Measurements from ENCODE around the gene GCK. TPM values are rescaled to one million over a fixed set of nuclear protein-coding genes. Genes with fewer than 3 reads are reported as not detected.

Gene GCK
- total RNA-seq, 1 experiment from 2014 or later = not detected

DNA sequence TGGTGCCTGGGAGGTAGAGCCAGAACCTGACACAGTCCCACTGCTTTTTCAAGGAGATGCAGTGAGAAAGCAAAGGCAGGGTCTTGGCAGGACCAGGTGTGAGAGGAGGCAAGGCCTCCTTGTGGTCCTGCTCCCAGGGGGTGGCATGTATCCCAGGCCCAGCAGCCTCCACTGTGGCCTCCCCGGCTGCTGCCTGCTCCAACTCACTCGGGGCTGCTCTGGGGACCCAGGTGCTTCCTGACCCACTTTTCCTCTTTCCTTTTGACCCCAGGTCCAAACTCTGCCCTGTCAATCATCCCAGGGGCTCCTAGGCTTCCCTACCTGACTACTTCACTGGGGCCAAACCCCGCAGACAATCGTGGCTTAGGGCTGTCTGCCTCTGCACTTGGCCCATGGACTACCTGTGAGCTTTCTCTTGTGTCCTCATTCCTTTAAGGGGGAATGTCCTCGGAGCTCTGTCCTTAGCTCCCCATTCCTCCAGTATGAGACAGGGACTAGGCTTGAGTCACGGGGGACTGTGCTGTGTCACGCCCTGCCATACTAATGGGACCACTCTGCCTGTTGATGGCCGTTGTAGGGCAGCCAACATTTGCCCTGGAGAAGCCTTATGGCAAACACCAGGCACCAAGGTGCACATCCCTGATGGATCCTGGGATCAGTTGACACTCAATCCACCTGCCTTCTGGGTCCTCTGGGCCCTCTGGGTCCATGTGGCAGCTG is 86.2 kb downstream of the GCK start:
- DNase-seq (ENCODE audit: unreplicated experiment) = no peak
- TF ChIP-seq, protein P1, sequence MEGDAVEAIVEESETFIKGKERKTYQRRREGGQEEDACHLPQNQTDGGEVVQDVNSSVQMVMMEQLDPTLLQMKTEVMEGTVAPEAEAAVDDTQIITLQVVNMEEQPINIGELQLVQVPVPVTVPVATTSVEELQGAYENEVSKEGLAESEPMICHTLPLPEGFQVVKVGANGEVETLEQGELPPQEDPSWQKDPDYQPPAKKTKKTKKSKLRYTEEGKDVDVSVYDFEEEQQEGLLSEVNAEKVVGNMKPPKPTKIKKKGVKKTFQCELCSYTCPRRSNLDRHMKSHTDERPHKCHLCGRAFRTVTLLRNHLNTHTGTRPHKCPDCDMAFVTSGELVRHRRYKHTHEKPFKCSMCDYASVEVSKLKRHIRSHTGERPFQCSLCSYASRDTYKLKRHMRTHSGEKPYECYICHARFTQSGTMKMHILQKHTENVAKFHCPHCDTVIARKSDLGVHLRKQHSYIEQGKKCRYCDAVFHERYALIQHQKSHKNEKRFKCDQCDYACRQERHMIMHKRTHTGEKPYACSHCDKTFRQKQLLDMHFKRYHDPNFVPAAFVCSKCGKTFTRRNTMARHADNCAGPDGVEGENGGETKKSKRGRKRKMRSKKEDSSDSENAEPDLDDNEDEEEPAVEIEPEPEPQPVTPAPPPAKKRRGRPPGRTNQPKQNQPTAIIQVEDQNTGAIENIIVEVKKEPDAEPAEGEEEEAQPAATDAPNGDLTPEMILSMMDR (IDR thresholded peaks at IDR 0.05; ENCODE audit: unreplicated experiment) = no peak
- intact Hi-C loops (cut with micrococcal nuclease) = no loop called here
- POLR2A ChIA-PET = interaction anchor here (1.1 to 1.6 kb wide), 2 partner anchors 59 to 100 kb away, joined by 5 to 6 read pairs; partner anchors contain the start of gene DBNL
- no peak overlapping the region for H3K4me3 Mint-ChIP-seq (ENCODE audit: unreplicated experiment)
- peaks cover 25% of the 10 kb centered on the region for H3K4me1 Mint-ChIP-seq (ENCODE audit: insufficient read depth, unreplicated experiment)
- no TSS peak for BruUV-seq (replicated peaks)
- no peaks in the 10 kb centered on the region for H3K9me3 Mint-ChIP-seq (ENCODE audit: unreplicated experiment)
- H3K27me3 Mint-ChIP-seq (ENCODE audit: insufficient read depth, unreplicated experiment) = no peaks in the 10 kb centered on the region
- H3K36me3 Mint-ChIP-seq (ENCODE audit: insufficient read depth, unreplicated experiment) = no peaks in the 10 kb centered on the region
- no peak overlapping the region for H3K27ac Mint-ChIP-seq (ENCODE audit: low read depth, unreplicated experiment)
- CTCF ChIA-PET = interaction anchor here (0.7 kb wide), 1 partner anchor 427 kb away, joined by 3 read pairs; no protein-coding TSS in a partner anchor

DNA sequence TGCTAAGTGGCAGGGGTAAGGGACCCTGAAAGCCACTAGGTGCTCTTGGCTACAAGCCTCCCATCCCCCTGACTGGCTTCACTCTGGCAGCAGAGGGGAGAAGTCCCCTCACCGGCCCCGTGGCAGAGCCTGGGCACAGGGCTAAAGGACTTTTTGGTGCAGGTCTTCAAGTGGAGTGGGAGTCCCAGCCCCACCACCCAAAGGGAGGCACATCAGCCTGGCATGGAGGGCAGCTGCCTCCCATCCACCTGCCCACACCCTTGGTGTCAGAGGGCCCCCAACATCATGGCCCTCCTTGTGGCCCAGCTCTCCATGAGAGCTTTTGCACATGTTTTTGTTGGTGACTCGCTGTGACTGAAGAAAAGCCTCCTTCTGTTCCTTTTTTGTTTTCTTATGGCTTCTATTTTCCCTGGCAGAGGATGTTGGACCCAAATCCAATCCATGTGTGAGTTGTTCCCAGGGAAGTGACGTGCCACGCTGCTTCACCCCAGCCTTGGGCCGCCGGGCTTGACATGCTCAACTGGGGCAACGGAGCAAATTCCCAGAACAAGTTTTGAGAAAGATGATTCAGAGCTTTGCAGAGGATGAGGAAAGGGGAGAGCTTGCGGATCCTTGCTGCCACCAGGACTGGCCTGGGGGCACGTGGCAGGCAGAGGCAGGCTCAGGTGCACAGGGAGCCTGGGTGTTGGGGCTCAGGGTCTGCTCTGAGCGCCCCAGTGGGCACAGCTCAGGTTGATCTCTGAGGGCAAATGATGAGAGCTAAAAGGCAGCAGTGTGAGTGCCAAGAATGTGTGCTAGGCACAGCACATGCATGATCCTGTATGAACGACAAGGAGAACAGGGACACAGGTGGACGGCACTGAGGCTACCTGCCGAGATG is 87.0 kb downstream of the GCK start:
- peak; percentile 69 for DNase-seq (ENCODE audit: unreplicated experiment)
- H3K27me3 Mint-ChIP-seq (ENCODE audit: insufficient read depth, unreplicated experiment) = no peaks in the 10 kb centered on the region
- peaks cover 25% of the 10 kb centered on the region for H3K4me1 Mint-ChIP-seq (ENCODE audit: insufficient read depth, unreplicated experiment)
- no peaks in the 10 kb centered on the region for H3K36me3 Mint-ChIP-seq (ENCODE audit: insufficient read depth, unreplicated experiment)
- intact Hi-C loops (cut with micrococcal nuclease) = no loop called here
- ChIA-PET CTCF (interaction anchor here (0.7 kb wide), 1 partner anchor 427 kb away, joined by 3 read pairs; no protein-coding TSS in a partner anchor), POLR2A (interaction anchor here (1.1 to 1.6 kb wide), 2 partner anchors 58 to 100 kb away, joined by 5 to 6 read pairs; partner anchors contain the start of gene DBNL)
- no peak overlapping the region for H3K4me3 Mint-ChIP-seq (ENCODE audit: unreplicated experiment)
- H3K27ac Mint-ChIP-seq (ENCODE audit: low read depth, unreplicated experiment) = no peak overlapping the region
- TF ChIP-seq, protein P1 (IDR thresholded peaks at IDR 0.05; ENCODE audit: unreplicated experiment) = no peak
- BruUV-seq (replicated peaks) = no TSS peak
- H3K9me3 Mint-ChIP-seq (ENCODE audit: unreplicated experiment) = no peaks in the 10 kb centered on the region

GRCh38 chr7:44101303-44101965 is 87.8 kb downstream of the GCK start:
- POLR2A ChIA-PET = interaction anchor here (0.6 to 1.6 kb wide), 2 partner anchors 16 to 57 kb away, joined by 3 to 6 read pairs; partner anchors contain the start of gene DBNL
- no TSS peak for BruUV-seq (replicated peaks)
- Mint-ChIP-seq H3K36me3 (ENCODE audit: insufficient read depth, unreplicated experiment) (peaks cover 2% of the 10 kb centered on the region), H3K9me3 (ENCODE audit: unreplicated experiment) (no peaks in the 10 kb centered on the region), H3K4me3 (ENCODE audit: unreplicated experiment) (no peak overlapping the region), H3K27me3 (ENCODE audit: insufficient read depth, unreplicated experiment) (no peaks in the 10 kb centered on the region), H3K27ac (ENCODE audit: low read depth, unreplicated experiment) (no peak overlapping the region), H3K4me1 (ENCODE audit: insufficient read depth, unreplicated experiment) (peaks cover 25% of the 10 kb centered on the region)
- intact Hi-C loops (cut with micrococcal nuclease) = no loop called here
- CTCF ChIA-PET = no interaction called here
- TF ChIP-seq, protein P1 (IDR thresholded peaks at IDR 0.05; ENCODE audit: unreplicated experiment) = no peak
- no peak for DNase-seq (ENCODE audit: unreplicated experiment)
